LNCaP clone FGC (cell line): ENCODE measurements around the gene SPRYD4.
"Not testable (repeated sequence)": the region's sequence is repeated elsewhere in the genome, so short reads cannot be mapped to it uniquely, and the experiment has no call there.

Experiments
- DNase-seq: peaks from one replicate; pipeline ENCODE4 v3.0.0-alpha.2; 2011; ENCODE audit warnings: low read depth
- H3K4me3 ChIP-seq: 2 replicates; pipeline ENCODE4 v1.5.1; 2011; ENCODE audit warnings: mild to moderate bottlenecking, low read depth, low read length, control low read depth
- CTCF ChIP-seq: IDR thresholded peaks from 2 replicates; pipeline ENCODE4 v1.5.1; 2012; ENCODE audit warnings: mild to moderate bottlenecking; ENCODE audit not compliant: control insufficient read depth, insufficient read depth; ENCODE audit errors: extremely low read depth

SPRYD4 gene

DNA sequence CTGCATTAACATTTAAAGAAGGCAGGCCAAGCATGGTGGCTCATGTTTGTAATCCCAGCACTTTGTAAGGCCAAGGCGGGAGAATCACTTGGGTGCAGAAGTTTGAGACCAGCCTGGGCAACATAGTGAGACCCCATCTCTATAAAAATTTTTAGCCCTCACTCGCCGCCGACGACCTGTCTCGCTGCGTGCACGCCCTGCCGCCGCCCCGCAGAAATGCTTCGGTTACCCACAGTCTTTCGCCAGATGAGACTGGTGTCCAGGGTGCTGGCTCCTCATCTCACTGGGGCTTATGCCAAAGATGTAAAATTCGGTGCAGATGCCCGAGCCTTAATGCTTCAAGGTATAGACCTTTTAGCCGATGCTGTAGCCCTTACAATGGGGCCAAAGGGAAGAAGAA is 42.4 kb downstream of the SPRYD4 start:
- TF ChIP-seq CTCF, result no peak

GRCh38 chr12:56514014-56514318 is 45.6 kb downstream of the SPRYD4 start:
- not testable (repeated sequence) for DNase-seq, H3K4me3 ChIP-seq

More for the DNA sequence above, 42.4 kb downstream of the SPRYD4 start:
- DNase-seq, result no peak
- H3K4me3 ChIP-seq, result no peak overlapping the region

DNA sequence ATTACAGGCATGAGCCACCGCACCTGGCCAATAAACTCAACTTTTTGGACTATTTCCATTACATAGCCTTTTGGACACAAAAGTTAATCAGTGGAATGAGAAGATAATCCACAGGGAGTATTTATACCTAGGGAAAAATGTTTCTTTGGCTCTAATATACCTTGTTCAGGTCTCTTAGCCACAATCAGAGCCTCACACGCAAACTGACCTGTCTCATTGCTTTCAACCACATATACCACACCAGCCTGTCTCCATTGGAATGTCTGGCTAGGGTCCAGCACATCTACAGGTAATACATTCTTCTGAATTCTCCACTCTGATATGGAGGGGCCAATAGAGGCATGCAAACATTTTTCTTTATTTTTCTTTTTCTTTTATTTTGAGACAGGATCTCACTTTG is 49.5 kb downstream of the SPRYD4 start:
- TF ChIP-seq CTCF, result no peak
- DNase-seq, result no peak
- H3K4me3 ChIP-seq, result no peak overlapping the region

DNA sequence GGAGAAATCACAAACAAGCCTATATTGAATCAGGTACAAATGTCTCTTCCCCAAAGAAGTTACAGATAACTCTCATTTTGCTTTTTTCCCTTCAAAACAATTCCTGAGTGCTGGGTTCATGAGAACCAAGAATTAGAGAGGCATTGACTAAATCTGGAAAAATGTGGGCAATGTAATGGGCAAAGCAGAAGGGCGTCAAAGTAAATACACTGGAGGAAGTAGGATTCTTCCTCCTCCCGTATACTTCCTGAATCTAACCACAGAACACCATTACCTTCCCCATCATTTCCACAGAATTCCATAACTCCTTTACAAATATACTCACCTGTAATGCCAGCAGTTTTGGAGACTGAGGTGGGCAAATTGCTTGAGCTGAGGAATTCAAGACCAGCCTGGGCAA is 50.2 kb downstream of the SPRYD4 start:
- DNase-seq, result no peak
- no peak overlapping the region for H3K4me3 ChIP-seq
- TF ChIP-seq CTCF, result no peak

DNA sequence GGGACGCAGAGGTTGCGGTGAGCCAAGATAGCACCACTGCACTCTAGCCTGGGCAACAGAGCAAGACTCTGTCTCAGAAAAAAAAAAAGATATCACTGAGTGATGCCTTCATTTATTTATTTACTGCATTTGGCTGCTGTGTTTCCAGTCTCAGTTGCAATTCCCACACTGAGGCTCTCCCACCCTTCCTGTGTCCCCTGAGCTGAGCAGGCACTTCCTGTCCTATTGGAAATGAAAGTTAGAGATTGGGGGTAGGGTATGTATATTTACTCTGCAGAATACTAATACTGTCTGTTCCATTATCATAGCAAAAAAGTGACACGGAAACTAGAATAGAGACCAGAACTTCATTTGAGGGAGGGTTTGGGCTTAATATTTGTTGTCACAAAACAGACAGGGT is 51.7 kb downstream of the SPRYD4 start:
- no peak for TF ChIP-seq CTCF
- H3K4me3 ChIP-seq, result no peak overlapping the region

GRCh38 chr12:56520506-56520905 is 52.1 kb downstream of the SPRYD4 start:
- no peak for TF ChIP-seq CTCF
- no peak overlapping the region for H3K4me3 ChIP-seq
- DNase-seq, result no peak

More for the DNA sequence above, 51.7 kb downstream of the SPRYD4 start:
- DNase-seq, result no peak

GRCh38 chr12:56521209-56521589 is 52.8 kb downstream of the SPRYD4 start:
- no peak for TF ChIP-seq CTCF
- peak overlapping the region; percentile 56 for H3K4me3 ChIP-seq
- DNase-seq, result no peak
